Tibial nerve (tissue), 4 donors: Measurements from ENCODE around the gene TAF6L.
"Not testable (repeated sequence)": the region's sequence is repeated elsewhere in the genome, so short reads cannot be mapped to it uniquely, and the experiment has no call there.

Experiments used
- EP300 ChIP-seq, 2 donors: sonication (generic); formaldehyde crosslinking; IDR thresholded peaks; one replicate each; pipeline ENCODE4 v1.6.1; 2017; ENCODE audit warnings: antibody characterized with exemption in 2 of 2, mild to moderate bottlenecking in 1 of 2
- POLR2A ChIP-seq, 2 donors: fragments of 450-650 bp; IDR thresholded peaks; one replicate each; pipeline ENCODE4 v1.6.1; 2017; ENCODE audit warnings: antibody characterized with exemption in 2 of 2, mild to moderate bottlenecking in 2 of 2, moderate library complexity in 2 of 2
- TF ChIP-seq, protein P1 (sequence below), 5 experiments: fragments of 200-600 bp in 3 of 5; fragments of 450-650 bp in 2 of 5; sonication (generic) in 3 of 5; IDR thresholded peaks; one replicate each; pipeline ENCODE4 v1.5.1; 2016 to 2019; ENCODE audit warnings: antibody characterized with exemption in 5 of 5, mild to moderate bottlenecking in 3 of 5, moderate library complexity in 2 of 5

DNA sequence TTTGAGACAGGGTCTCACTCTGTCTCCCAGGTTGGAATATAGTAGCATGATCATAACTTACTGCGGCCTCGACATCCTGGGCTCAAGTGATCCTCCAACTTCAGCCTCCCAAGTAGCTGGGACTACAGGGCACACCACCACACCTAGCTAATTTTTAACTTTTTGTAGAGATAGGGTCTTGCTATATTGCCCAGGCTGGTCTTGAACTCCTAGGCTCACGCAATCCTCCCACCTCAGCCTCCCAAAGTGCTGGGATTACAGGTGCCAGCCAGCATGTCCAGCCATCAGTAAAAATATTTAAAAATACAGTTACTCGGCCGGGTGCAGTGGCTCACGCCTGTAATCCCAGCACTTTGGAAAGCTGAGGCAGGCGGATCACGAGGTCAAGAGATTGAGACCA, 56.9 kb downstream of the TAF6L start:
- not testable (repeated sequence) for TF ChIP-seq POLR2A, EP300 (IDR thresholded peaks at IDR 0.05)
- TF ChIP-seq, protein P1, sequence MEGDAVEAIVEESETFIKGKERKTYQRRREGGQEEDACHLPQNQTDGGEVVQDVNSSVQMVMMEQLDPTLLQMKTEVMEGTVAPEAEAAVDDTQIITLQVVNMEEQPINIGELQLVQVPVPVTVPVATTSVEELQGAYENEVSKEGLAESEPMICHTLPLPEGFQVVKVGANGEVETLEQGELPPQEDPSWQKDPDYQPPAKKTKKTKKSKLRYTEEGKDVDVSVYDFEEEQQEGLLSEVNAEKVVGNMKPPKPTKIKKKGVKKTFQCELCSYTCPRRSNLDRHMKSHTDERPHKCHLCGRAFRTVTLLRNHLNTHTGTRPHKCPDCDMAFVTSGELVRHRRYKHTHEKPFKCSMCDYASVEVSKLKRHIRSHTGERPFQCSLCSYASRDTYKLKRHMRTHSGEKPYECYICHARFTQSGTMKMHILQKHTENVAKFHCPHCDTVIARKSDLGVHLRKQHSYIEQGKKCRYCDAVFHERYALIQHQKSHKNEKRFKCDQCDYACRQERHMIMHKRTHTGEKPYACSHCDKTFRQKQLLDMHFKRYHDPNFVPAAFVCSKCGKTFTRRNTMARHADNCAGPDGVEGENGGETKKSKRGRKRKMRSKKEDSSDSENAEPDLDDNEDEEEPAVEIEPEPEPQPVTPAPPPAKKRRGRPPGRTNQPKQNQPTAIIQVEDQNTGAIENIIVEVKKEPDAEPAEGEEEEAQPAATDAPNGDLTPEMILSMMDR (IDR thresholded peaks at IDR 0.05): not testable (repeated sequence)
